CD4-positive, alpha-beta T cell treated with Interleukin-15 for 1 hour (primary cell): ENCODE results near the gene TACC2.

ENCODE experiments used
- DNase-seq: peaks from one replicate; pipeline ENCODE4 v3.0.0-alpha.2; 2020

TACC2 gene

DNA sequence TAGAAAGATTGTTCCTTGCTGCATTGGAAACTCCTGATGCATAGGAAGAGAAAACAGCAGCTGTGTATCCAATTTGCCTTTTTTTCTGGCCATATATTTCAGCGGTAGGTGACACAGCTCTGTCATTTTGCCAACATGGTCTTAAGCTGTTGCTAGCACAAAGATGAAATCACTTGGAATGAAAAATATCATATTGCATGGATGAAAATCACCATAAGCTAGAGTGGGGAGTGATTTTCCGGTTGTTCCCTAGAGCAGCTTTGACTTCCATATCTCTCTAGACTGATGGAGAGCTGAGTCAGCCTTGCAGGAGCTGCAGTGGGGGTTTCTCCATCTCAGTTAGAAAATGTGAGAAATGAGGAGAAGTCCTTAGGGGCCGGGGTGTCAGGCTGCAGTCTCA is 243.8 kb downstream of the TACC2 start:
- no peak for DNase-seq

DNA sequence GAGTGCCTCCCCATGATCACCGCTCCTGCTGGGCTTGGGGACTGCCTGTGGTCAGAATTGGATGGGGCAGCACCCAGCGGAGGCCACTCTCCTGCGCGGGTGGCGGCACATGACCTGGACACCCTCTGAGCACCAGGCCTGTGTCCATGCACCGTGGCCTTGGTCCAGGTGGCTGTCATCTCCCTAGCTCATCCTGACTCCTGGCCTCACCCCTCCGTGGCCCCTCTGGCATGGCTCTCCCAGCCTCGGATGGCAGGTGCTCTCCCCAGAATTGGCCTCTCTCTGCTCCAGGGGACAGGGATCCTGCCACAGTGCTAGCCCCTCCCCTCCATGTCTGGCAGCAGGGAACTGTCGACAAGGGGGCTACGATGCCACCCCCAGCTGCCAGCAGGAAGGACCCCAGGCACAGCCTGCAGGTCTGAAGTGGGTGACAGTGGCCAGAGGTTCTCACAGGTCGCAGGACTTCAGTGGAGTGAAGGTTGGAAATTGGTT is 244.9 kb downstream of the TACC2 start:
- DNase-seq: no peak

- no peak for DNase-seq
Measured at GRCh38 chr10:122234416-122234815, 245.5 kb downstream of the TACC2 start.

DNA sequence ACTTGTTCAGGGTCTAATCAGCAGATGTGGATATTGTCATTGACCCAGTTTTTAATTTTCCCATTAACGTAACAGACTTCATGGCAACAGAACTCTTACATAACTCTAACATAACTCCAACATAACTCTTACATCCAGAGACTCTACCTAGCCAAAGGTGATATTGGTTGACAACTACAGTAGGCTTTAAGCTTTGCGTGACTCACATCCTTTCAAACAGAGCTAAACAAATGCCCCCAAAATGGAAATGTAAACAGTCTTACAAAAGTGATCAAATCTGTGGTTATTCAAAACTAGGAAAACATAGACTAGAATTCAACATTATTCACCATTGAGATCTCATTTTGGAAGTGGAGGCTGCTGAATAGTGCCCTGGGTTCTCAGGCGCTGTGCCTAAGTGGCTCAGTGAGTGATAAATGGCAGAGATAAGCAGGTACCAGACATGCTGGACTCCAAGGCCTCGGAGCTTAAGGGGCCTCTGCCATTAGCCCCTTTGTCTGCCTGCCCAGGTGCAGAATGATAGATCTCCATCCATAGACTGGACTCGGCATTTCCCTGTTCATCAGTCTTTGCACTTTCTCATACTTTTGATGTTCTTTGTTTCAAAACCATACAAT is 247.8 kb downstream of the TACC2 start:
- DNase-seq: no peak

DNA sequence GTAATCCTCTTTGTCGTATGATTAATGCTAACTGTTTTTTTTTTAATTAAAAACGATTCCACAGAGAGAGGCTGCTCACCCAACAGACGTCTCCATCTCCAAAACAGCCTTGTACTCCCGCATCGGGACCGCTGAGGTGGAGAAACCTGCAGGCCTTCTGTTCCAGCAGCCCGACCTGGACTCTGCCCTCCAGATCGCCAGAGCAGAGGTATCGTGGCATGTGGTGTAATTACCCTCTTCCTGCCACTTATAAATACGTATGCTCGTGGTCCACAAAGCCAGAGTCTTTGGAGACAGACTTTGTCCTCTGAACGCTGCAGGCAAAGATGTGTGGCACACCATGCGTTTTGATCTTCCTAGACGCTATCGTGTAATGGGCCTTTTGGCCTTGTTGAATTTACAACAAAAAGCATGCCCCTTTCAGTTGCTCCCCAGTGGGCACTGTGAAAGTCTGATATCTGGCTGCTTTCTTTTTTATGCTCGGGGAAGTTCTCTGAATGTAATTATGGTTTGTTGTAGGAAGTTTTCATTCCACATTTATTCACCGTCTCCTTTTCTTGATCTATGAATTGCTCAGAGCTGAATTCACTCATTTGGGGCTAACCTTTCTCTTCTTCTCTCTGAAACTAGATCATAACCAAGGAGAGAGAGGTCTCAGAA is 248.5 kb downstream of the TACC2 start:
- no peak for DNase-seq

GRCh38 chr10:122239578-122240257 is 250.8 kb downstream of the TACC2 start:
- no peak for DNase-seq

DNA sequence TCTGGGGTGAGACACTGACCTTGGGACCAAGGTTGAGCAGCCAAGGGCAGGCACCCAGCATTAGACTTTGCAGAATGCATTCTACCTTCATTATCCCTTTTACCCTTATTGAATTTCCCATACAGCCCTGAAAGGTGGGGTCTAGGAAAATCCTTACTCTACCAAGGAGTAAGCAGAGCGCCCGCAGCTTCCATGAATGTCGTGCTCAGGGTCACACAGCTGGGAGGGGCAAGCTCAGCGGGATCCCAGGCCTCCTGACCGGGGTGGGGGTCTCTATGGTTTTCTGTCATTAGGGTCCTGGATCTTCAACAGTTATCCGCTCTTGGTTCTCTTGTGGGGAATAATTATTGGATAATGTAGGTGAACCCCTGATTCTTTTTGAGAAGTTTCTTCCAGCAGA is 251.4 kb downstream of the TACC2 start:
- DNase-seq: no peak

GRCh38 chr10:122241836-122242235 is 252.9 kb downstream of the TACC2 start:
- DNase-seq: no peak

GRCh38 chr10:122243550-122243949 is 254.6 kb downstream of the TACC2 start:
- DNase-seq: no peak

DNA sequence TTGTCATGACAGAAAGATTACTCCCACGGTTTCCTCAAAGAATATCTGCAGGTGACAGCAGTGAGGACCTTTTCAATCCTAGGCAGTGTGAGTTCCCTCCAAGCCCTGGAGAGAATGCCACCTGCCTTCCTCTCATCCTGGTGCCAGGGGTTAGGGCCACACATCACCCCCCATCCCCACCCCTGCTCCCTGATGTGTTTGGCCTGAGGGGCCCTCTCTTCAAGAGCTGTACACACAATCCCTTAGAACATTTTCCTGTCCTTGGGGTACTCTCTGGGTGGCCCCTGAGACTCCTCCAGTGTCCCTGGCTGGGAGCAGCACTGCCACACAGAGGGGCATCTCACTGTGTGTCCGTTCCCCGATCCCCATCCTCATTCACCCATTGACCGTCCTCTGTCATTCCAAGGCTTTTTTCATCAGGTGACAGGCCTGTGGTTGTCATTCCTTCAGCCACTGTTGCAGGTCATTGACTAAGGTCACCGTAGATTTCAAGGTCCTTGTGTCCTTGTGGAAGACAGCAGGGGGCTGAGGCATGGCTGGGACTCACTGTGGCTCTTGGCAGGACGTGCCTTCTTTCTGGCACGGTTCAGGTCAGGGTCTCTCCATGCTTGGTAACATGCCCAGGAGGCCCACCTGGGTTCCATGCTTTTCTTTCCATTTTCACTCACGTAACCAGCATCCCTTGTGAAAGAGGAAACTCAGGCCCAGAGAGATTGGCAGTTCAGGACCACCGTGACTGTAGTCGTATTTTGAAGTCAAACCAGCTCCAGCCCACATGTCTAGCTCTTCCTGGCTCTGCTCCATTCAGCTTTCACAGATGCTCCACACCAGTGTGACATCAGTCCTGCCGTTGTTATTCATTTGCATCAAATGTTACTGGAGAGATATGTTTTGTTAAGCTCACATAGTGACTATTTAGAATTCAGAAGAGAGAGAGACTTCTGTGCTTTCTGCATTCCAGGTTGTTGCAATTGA is 255.3 kb downstream of the TACC2 start:
- DNase-seq: no peak

- no peak for DNase-seq
Measured at GRCh38 chr10:122245136-122245535, 256.2 kb downstream of the TACC2 start.

- no peak for DNase-seq
Measured at GRCh38 chr10:122245897-122246296, 256.9 kb downstream of the TACC2 start.

DNA sequence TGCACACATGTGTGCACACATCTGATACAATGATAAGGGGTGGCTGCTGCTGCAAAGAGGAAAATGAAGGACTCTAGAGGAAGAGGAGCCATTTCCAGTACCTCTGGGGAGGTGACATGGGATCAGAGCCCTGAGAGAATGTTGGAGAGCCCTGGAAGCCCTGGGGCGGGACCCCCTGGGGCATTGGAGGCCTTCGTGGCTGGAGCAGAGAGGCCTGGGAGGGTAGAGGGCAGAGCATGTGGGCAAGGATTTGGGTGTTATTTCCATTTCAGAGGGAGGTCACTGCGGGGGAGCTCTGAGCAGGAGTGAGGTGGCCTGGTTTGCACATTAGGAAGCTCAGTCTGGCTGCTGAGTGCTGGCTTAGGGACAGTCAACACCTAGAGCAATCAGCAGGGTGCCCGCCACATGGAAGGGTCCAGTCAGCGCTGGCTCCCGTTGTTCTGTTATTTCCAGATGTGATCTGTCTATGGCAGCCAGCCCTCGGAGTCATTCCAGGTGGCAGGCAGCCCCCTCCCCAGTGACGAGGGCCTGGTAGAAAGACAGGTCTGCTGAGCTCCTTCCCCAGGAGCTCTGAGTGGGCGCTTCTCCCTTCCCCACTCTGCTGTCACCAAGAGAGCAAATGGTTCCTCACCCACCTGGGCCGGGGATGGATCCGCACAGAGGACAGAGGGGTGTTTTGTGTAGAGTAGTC is 258.0 kb downstream of the TACC2 start:
- DNase-seq: no peak

DNA sequence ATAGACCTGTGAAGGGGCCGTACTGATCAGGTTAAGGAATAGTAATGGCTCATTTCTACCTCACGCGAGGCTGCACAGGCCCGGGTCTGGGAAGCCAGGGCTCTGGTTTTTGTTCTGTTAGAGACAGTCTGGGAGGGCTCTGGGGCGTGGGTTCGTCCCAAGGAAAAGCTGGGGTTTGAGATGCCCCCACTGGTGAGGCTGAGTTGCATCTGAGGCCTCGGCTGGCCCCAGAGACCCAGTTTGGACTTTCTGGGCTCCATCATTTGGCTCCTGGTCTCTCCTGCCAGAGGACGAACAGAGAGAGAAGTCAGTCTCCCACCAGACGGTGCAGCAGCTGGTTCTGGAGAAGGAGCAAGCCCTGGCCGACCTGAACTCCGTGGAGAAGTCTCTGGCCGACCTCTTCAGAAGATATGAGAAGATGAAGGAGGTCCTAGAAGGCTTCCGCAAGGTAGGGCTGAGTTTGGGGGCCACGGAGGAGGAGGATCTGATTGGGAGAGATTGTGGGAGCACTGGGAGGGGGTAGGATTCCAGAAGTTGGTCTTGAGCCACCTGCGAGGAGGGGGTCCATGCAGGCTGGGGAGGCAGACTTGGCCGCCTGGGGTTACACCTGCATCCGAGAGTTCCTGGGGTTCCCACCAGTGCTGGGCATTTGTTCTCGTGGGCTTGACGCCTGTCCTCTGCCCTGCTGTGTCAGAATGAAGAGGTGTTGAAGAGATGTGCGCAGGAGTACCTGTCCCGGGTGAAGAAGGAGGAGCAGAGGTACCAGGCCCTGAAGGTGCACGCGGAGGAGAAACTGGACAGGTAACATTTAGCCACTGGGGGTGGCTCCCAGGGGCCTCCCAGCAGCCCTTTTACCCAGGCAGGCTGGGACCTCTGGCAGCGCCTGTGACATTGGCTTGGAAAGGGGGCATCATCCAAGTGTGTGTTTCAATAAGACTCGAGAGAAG is 259.7 kb downstream of the TACC2 start:
- no peak for DNase-seq

DNA sequence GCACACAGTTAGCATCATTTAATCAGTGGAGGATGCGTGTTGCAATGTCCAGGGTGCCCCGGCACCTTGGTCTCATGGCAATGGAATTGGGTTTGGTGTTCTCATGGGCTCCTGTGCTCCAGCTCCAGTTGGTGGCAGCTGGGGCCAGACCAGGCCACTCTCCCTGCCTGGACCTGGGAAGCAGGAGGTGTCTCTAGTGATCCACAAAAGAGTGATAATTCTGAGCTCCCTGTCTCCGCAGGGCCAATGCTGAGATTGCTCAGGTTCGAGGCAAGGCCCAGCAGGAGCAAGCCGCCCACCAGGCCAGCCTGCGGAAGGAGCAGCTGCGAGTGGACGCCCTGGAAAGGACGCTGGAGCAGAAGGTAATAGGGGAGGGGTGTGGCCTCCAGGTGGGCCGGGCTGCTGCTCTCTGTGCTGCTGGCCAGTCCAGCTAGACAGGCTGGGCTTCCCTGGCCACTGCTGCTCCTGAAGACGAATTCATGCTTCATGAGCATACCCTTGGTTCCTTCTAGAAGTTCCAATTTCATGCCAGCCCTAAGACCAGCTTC is 260.4 kb downstream of the TACC2 start:
- DNase-seq: no peak

DNA sequence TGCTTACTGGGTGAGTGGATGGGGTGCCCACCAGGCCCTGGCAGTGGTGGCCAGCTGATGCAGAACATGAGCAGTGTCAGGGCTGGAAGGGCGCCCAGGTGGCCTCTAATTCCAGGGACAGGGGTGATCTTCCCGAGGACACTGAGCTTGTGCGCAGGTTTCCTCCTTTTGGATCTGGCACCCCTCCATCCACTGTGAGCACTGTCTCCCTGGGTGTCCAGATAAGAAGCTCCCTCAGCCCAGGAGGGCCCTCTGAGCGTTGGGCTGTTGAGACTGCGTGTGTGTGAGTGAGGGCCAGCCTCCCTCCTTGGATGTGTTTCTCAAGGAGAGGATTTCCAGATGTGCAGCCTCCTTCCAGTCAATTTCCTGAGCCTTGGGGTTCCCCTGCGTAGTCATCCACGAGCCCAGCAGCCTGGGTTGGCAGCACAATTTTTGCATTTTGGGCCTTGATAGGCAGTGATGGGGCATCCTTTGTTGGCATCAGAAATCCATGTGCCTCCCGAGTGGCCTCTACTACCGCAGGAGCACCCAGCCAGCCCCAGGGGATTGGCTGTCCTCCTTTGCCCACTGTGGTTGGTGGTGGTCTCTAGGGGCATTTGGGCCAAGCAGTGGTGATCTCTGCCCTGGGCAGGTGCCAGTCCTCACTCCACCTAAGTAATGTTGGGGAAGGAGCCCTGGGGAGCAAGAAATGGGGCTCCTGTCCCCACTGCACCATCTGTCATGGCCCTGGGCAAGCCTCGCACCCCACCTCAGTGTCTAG is 261.2 kb downstream of the TACC2 start:
- no peak for DNase-seq

GRCh38 chr10:122251459-122252255 is 262.7 kb downstream of the TACC2 start:
- no peak for DNase-seq

GRCh38 chr10:122252805-122253204 is 263.8 kb downstream of the TACC2 start:
- DNase-seq: no peak

DNA sequence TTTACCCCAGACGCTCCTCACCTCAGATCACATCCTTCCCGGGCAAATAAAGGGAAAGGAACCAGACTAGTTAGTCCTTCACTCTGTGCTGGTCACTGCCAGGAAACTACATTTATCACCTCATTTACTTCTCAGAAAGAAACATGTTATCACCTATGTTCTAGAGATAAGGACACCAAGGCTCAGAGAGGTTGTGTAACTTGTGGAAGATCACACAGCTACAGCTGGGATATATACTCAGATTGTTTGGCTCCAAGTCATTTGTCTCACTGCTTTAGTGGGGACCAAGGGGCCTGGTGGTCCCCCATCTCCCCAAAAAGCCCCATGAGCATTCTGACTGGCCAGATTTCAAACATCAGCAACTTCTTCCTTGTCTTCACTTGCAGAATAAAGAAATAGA is 264.6 kb downstream of the TACC2 start:
- no peak for DNase-seq
